HepG2 (cell line): ENCODE results near the gene IL3RA. TPM values are rescaled to one million over a fixed set of nuclear protein-coding genes. Genes with fewer than 3 reads are reported as not detected.

Experiments
- ATAC-seq: fragments of 200-7000 bp; cut with Tn5 transposase; 3 replicates; pipeline ENCODE4 v1.9.1; 2020; ENCODE audit warnings: mild to moderate bottlenecking, moderate library complexity
- BruUV-seq: library from RNA; stranded (reverse); fragments of 400-500 nt; replicated peaks from 2 replicates; lab custom pipeline; 2021; lab: Mats Ljungman, UMichigan
- CTCF ChIA-PET: fragments of 300-600 bp; formaldehyde crosslinking; extraction: SDS; loops from one replicate; lab custom pipeline; 2021; ENCODE audit warnings: low total read pairs, inconsistent platforms, low intra/inter-chr PET ratio; lab: Yijun Ruan, JAX
- POLR2A ChIA-PET: fragments of 350-600 bp; sonication (Branson Sonifier 250); formaldehyde crosslinking; loops from one replicate; lab custom pipeline; 2020; ENCODE audit warnings: antibody characterized with exemption, inconsistent platforms; lab: Yijun Ruan, JAX
- DNase-seq: peaks from one replicate; pipeline ENCODE4 v3.0.0-alpha.2; 2015; ENCODE audit warnings: low spot score
- FAIRE-seq: peaks from 3 replicates; lab custom pipeline; 2011; peaks lifted over from hg19 to GRCh38; lab: Jason Lieb, UNC
- H2AFZ ChIP-seq: one replicate; pipeline ENCODE4 v1.6.1; 2011; ENCODE audit warnings: low read length, inconsistent platforms
- H3K27ac ChIP-seq: fragments of 300-600 bp; 3 replicates; pipeline ENCODE4 v1.8.0; 2011; ENCODE audit warnings: mixed run types, mild to moderate bottlenecking, mixed read lengths, low read length, inconsistent platforms; ENCODE audit not compliant: insufficient read depth; ENCODE audit errors: extremely low read length
- H3K27me3 ChIP-seq, 2 experiments: fragments of 200-600 bp in 1 of 2; 2 replicates in 1 of 2; 3 replicates in 1 of 2; pipeline versions ENCODE4 v1.6.0 to v1.8.0; 2011; ENCODE audit warnings: low read length in 2 of 2, mild to moderate bottlenecking in 2 of 2, moderate library complexity in 2 of 2, inconsistent platforms in 1 of 2; ENCODE audit not compliant: insufficient read depth in 2 of 2, control insufficient read depth in 1 of 2
- H3K36me3 ChIP-seq, 2 experiments: fragments of 200-600 bp in 1 of 2; replicated peaks in 1 of 2; 2 replicates in 1 of 2; 3 replicates in 1 of 2; pipeline versions ENCODE4 v1.5.1 to v1.8.0; 2011; ENCODE audit warnings: low read length in 2 of 2, inconsistent platforms in 1 of 2; ENCODE audit not compliant: insufficient read depth in 2 of 2, control insufficient read depth in 1 of 2
- H3K4me1 ChIP-seq: 2 replicates; pipeline ENCODE4 v1.5.1; 2012; ENCODE audit warnings: low read length, inconsistent platforms; ENCODE audit not compliant: insufficient read depth
- H3K4me2 ChIP-seq: 2 replicates; pipeline ENCODE4 v1.6.0; 2011; ENCODE audit warnings: low read depth, low read length, inconsistent platforms
- H3K4me3 ChIP-seq, 3 experiments: fragments of 200-600 bp in 1 of 3; sonication (generic), shearing (Covaris generic) in 1 of 3; replicated peaks in 1 of 3; 2 replicates each; pipeline ENCODE4 v1.5.1; 2011 to 2016; ENCODE audit warnings: low read length in 3 of 3, inconsistent platforms in 2 of 3, low read depth in 2 of 3, mild to moderate bottlenecking in 2 of 3, control low read depth in 1 of 3, mixed read lengths in 1 of 3; ENCODE audit not compliant: insufficient read depth in 1 of 3
- H3K79me2 ChIP-seq: one replicate; pipeline ENCODE4 v1.6.1; 2011; ENCODE audit warnings: low read length, inconsistent platforms; ENCODE audit not compliant: insufficient read depth
- H3K9ac ChIP-seq: 2 replicates; pipeline ENCODE4 v1.6.0; 2011; ENCODE audit warnings: mild to moderate bottlenecking, low read depth, low read length, inconsistent platforms; ENCODE audit not compliant: insufficient read depth
- H3K9me3 ChIP-seq: 2 replicates; pipeline ENCODE4 v1.5.1; 2012; ENCODE audit warnings: mild to moderate bottlenecking, low read length
- H4K20me1 ChIP-seq: 2 replicates; pipeline ENCODE4 v1.6.0; 2011; ENCODE audit warnings: inconsistent platforms, mild to moderate bottlenecking, low read length, moderate library complexity; ENCODE audit not compliant: insufficient read depth
- AGO2 ChIP-seq: fragments of 200-400 bp; formaldehyde crosslinking; optimal IDR thresholded peaks from 2 replicates; pipeline ENCODE3; 2017; ENCODE audit warnings: mild to moderate bottlenecking, low read depth, low read length, moderate library complexity
- ATM ChIP-seq: fragments of 450-650 bp; IDR thresholded peaks from 2 replicates; pipeline ENCODE4 v1.7.1; 2017; ENCODE audit warnings: mild to moderate bottlenecking, borderline replicate concordance
- MYNN ChIP-seq: sonication (generic); formaldehyde crosslinking; IDR thresholded peaks from 2 replicates; pipeline ENCODE4 v1.4.0; 2020; ENCODE audit warnings: mild to moderate bottlenecking, low read depth, missing genetic modification reagents
- NFKB2 ChIP-seq: sonication (generic); formaldehyde crosslinking; IDR thresholded peaks from 2 replicates; pipeline ENCODE4 v1.4.0; 2020; ENCODE audit warnings: missing genetic modification reagents, borderline replicate concordance
- NFYC ChIP-seq: IDR thresholded peaks from 2 replicates; pipeline ENCODE4 v1.6.1; 2016; ENCODE audit warnings: missing genetic modification reagents, missing compliant biosample characterization
- PCBP1 ChIP-seq: fragments of 200-400 bp; formaldehyde crosslinking; IDR thresholded peaks from 2 replicates; pipeline ENCODE4 v1.6.1; 2017; ENCODE audit warnings: mild to moderate bottlenecking, low read depth, low read length, borderline replicate concordance
- RBFOX2 ChIP-seq: fragments of 200-400 bp; formaldehyde crosslinking; IDR thresholded peaks from 2 replicates; pipeline ENCODE4 v1.6.1; 2017; ENCODE audit warnings: low read depth, mild to moderate bottlenecking, low read length
- SOX6 ChIP-seq, 2 experiments: fragments of 450-650 bp in 1 of 2; sonication (generic) in 1 of 2; formaldehyde crosslinking in 1 of 2; IDR thresholded peaks; 2 replicates each; pipeline versions ENCODE4 v1.4.0 to v1.6.1; 2017 to 2020; ENCODE audit warnings: antibody characterized with exemption in 1 of 2, mild to moderate bottlenecking in 1 of 2, missing genetic modification reagents in 1 of 2
- WGBS: methylation state at CpG from one replicate; pipeline ENCODE4 v1.1.6; 2017; ENCODE audit warnings: low lambda C conversion rate; 5-methylcytosine and 5-hydroxymethylcytosine counted together
- in situ Hi-C: cut with HindIII; loops from 2 replicates; pipeline ENCODE4 v1.10.0; 2017; ENCODE audit warnings: low pct_unique_long_range_greater_than_20kb; ENCODE audit not compliant: extremely low pct_ligation_motif_present
- intact Hi-C: fragments of 100-400 bp; cut with micrococcal nuclease; formaldehyde crosslinking; loops from one replicate; pipeline ENCODE4 v1.10.0; 2022; ENCODE audit not compliant: unreplicated experiment
- polyA plus RNA-seq, 8 experiments: library from polyadenylated mRNA; depleted of rRNA in 3 of 8; stranded (reverse) in 7 of 8; unstranded in 1 of 8; fragments of >200 nt; fragmentation: Illumina TruSeq in 4 of 8; extraction: Trizol in 4 of 8; gene quantifications; 2 replicates each; pipeline versions ENCODE4 v1.2.1 to v1.2.3, GENCODE V29; 2011 to 2016; ENCODE audit warnings: low read depth in 4 of 8, missing spikeins in 1 of 8, mixed read lengths in 1 of 8; ENCODE audit not compliant: insufficient read depth in 1 of 8
- total RNA-seq, 5 experiments: library from RNA; depleted of rRNA; stranded (reverse); fragments of >200 nt; fragmentation: Illumina TruSeq; extraction: Trizol; gene quantifications; 2 replicates each; pipeline ENCODE4 v1.2.3, GENCODE V29; 2016; ENCODE audit warnings: low read depth in 1 of 5
- TF ChIP-seq, protein P1 (sequence below): IDR thresholded peaks from 2 replicates; pipeline ENCODE4 v1.6.1; 2016; ENCODE audit warnings: missing compliant biosample characterization, missing genetic modification reagents, borderline replicate concordance
- TF ChIP-seq, protein P2 (sequence below): IDR thresholded peaks from 2 replicates; pipeline ENCODE4 v1.6.1; 2016

IL3RA gene
- total and polyA plus RNA-seq, 2 of the 13 experiments (the other 11 are each of a cell fraction or from before 2014, with no cell fraction given) = not detected

DNA sequence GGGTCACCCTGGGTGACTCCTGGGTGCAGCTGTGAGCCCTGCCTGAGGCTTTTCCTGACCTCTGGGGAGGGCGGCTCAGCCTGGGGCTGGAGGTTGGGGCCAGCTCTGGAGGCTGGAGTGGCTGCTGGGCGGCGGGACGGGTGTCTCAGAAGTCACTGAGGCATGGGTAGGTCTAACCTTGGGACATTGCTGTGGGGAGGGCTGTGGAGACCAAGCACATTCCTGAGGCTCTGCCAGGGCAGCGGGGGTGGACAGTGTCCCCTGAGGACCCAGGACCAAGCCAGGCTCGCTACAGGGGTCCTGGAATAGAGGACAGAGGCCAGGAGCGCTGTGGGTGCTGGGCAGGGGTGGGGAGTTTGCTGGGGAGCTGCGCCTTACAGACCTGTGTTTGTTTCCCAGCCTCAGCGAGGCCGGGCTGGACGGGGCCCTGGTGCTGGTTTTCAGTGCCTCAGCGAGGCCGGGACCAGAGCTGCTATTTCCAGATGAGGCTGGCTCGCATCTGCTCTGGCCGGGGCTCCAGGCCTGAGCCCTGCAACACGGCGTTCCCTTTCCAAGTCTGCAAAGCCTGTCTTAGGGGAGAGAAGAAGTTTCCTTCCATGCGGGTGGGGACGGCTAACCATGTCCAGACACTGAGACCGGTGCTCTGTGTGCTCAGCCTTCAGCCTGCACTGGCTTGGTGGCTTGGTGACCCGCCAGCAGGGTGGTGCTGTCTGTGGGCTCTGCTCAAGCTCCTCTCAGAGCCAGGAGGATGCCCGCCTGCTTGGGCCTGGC is 58.3 kb downstream of the IL3RA start:
- Histone ChIP-seq H3K4me3 (no peak overlapping the region), H3K27me3 (no peaks in the 10 kb centered on the region; a peak in 1 of 5 replicates), H3K27ac (no peak overlapping the region), H4K20me1 (peaks cover 26% of the 10 kb centered on the region), H3K4me2 (no peak overlapping the region), H3K4me1 (peaks cover 29% of the 10 kb centered on the region), H3K36me3 (peaks cover 7 to 20% of the 10 kb centered on the region in 2 experiments; a peak in 4 of 5 replicates), H3K9ac (no peak overlapping the region), H3K79me2 (peaks cover 29% of the 10 kb centered on the region), H3K9me3 (no peaks in the 10 kb centered on the region), H2AFZ (no peak overlapping the region)
- peak; percentile 91 for TF ChIP-seq AGO2
- TF ChIP-seq RBFOX2 = peak; percentile 52
- 0 out of 2 replicates have a peak, but pooled peaks have one; percentile 45 for TF ChIP-seq PCBP1
- no peak for TF ChIP-seq ATM
- in situ Hi-C loops (no loop called here), intact Hi-C loops (loop anchor here (5.0 kb wide), 1 partner anchor 57 kb away; the partner anchor contains the start of gene ASMTL)
- CTCF ChIA-PET = no interaction called here
- no TSS peak for BruUV-seq
- no peak for ATAC-seq
- no peak for DNase-seq
- POLR2A ChIA-PET = no interaction called here
- no peak for FAIRE-seq
- 94% methylated on average over 6 of the region's 22 CpGs for WGBS

DNA sequence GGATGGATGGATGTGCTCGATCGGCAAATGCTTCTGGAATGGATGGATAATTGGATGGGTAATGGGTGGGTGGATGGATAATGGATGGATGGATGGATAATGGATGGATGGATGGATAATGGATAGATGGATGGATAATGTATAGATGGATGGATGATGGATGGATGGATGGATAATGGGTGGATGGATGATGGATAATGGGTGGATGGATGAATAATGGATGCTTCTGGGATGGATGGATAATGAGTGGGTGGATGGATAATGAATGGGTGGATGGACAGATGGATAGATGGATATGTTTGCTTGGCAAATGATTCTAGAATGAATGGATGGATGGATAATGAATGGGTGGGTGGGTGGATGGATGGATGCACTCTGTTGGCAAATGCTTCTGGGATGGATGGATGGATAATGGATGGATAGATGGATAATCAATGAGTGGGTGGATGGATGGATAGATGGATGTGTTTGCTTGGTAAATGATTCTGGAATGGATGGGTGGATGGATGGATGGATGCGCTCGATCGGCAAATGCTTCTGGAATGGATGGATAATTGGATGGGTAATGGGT is 59.1 kb downstream of the IL3RA start:
- TF ChIP-seq NFKB2 (CRISPR knock-in tag) (no peak), MYNN (CRISPR knock-in tag) (no peak), NFYC (CRISPR knock-in tag) (no peak), SOX6 (IDR thresholded peaks at IDR 0.05) (no peak), SOX6 (CRISPR knock-in tag; IDR thresholded peaks at IDR 0.05) (no peak)
- TF ChIP-seq, protein P1, sequence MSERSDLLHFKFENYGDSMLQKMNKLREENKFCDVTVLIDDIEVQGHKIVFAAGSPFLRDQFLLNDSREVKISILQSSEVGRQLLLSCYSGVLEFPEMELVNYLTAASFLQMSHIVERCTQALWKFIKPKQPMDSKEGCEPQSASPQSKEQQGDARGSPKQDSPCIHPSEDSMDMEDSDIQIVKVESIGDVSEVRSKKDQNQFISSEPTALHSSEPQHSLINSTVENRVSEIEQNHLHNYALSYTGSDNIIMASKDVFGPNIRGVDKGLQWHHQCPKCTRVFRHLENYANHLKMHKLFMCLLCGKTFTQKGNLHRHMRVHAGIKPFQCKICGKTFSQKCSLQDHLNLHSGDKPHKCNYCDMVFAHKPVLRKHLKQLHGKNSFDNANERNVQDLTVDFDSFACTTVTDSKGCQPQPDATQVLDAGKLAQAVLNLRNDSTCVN (CRISPR knock-in tag) = no peak
- TF ChIP-seq, protein P2, sequence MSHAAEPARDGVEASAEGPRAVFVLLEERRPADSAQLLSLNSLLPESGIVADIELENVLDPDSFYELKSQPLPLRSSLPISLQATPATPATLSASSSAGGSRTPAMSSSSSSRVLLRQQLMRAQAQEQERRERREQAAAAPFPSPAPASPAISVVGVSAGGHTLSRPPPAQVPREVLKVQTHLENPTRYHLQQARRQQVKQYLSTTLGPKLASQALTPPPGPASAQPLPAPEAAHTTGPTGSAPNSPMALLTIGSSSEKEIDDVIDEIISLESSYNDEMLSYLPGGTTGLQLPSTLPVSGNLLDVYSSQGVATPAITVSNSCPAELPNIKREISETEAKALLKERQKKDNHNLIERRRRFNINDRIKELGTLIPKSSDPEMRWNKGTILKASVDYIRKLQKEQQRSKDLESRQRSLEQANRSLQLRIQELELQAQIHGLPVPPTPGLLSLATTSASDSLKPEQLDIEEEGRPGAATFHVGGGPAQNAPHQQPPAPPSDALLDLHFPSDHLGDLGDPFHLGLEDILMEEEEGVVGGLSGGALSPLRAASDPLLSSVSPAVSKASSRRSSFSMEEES (CRISPR knock-in tag) = no peak
- Histone ChIP-seq H3K36me3 (peaks cover 2 to 14% of the 10 kb centered on the region in 2 experiments; a peak in 3 of 5 replicates), H3K79me2 (peaks cover 21% of the 10 kb centered on the region), H2AFZ (no peak overlapping the region), H3K27me3 (no peaks in the 10 kb centered on the region; a peak in 1 of 5 replicates), H4K20me1 (peaks cover 18% of the 10 kb centered on the region), H3K27ac (no peak overlapping the region), H3K4me2 (no peak overlapping the region), H3K9ac (no peak overlapping the region), H3K4me3 (no peak overlapping the region), H3K9me3 (no peaks in the 10 kb centered on the region), H3K4me1 (peaks cover 24% of the 10 kb centered on the region)
- intact Hi-C loops (no loop called here), in situ Hi-C loops (no loop called here)
- no TSS peak for BruUV-seq
- WGBS = 97% methylated on average over 5 of the region's 5 CpGs
- ATAC-seq = no peak
- ChIA-PET CTCF (no interaction called here), POLR2A (no interaction called here)
- DNase-seq = no peak
- FAIRE-seq = no peak
